Left ventricle myocardium superior (tissue), 1 donor: Measurements from ENCODE around the gene FIGNL2. TPM values are rescaled to one million over a fixed set of nuclear protein-coding genes. Genes with fewer than 3 reads are reported as not detected.

Experiments
- ATAC-seq: fragments of 200-7000 bp; cut with Tn5 transposase; one replicate; pipeline ENCODE4 v1.9.1; 2020; ENCODE audit warnings: mild to moderate bottlenecking, moderate library complexity
- DNase-seq: peaks from one replicate; pipeline ENCODE4 v3.0.0-alpha.2; 2020
- intact Hi-C: fragments of 100-400 bp; cut with micrococcal nuclease; formaldehyde crosslinking; loops from one replicate; pipeline ENCODE4 v1.11.0; 2022
- total RNA-seq: library from RNA; stranded (reverse); fragmentation: NEBNext Ultra II Directional; extraction: Animal tissue kit (Norgen Biotek cat#: 25700); gene quantifications from one replicate; pipeline ENCODE4 v1.2.1, GENCODE V29; 2021
- donor health status: DM: no; HTN: yes; CAD: no; lungs with severe emphysema.

Gene FIGNL2
- total RNA-seq, 1 donor from 2014 or later: 0.35 TPM

- no peak for DNase-seq
- intact Hi-C loops: no loop called here
- no peak for ATAC-seq
These were observed 30.6 kb upstream of the FIGNL2 start for GRCh38 chr12:51879102-51879501.

- ATAC-seq (no peak), DNase-seq (no peak)
- intact Hi-C loops: no loop called here
These were observed 26.0 kb upstream of the FIGNL2 start for GRCh38 chr12:51874486-51874885.

- intact Hi-C loops: no loop called here
- ATAC-seq: no peak
- DNase-seq: no peak
These were observed 25.5 kb upstream of the FIGNL2 start for GRCh38 chr12:51874000-51874399.

GRCh38 chr12:51873251-51873994, 24.9 kb upstream of the FIGNL2 start:
- ATAC-seq (no peak), DNase-seq (no peak)
- intact Hi-C loops: no loop called here

- intact Hi-C loops: no loop called here
- DNase-seq (no peak), ATAC-seq (no peak)
These were observed 24.1 kb upstream of the FIGNL2 start for GRCh38 chr12:51872689-51872981.

- no peak for DNase-seq
- no peak for ATAC-seq
- intact Hi-C loops: no loop called here
These were observed 23.6 kb upstream of the FIGNL2 start for GRCh38 chr12:51871918-51872688.

- intact Hi-C loops: no loop called here
- peak; percentile 56 for ATAC-seq
These were observed 22.6 kb upstream of the FIGNL2 start for GRCh38 chr12:51871126-51871525.

GRCh38 chr12:51870504-51870903, 22.0 kb upstream of the FIGNL2 start:
- ATAC-seq: no peak
- intact Hi-C loops: no loop called here
- no peak for DNase-seq

More at GRCh38 chr12:51871126-51871525, 22.6 kb upstream of the FIGNL2 start:
- peak; percentile 70 for DNase-seq

- intact Hi-C loops: no loop called here
- DNase-seq (no peak), ATAC-seq (peak; percentile 29)
These were observed 21.4 kb upstream of the FIGNL2 start for GRCh38 chr12:51869931-51870330.

GRCh38 chr12:51869496-51869865, 21.0 kb upstream of the FIGNL2 start:
- ATAC-seq: no peak

GRCh38 chr12:51868821-51869495, 20.4 kb upstream of the FIGNL2 start:
- intact Hi-C loops: no loop called here
- peak; percentile 41 for ATAC-seq

More at GRCh38 chr12:51869496-51869865, 21.0 kb upstream of the FIGNL2 start:
- DNase-seq: no peak
- intact Hi-C loops: no loop called here

GRCh38 chr12:51867796-51868428, 19.4 kb upstream of the FIGNL2 start:
- intact Hi-C loops: no loop called here
- no peak for ATAC-seq
- no peak for DNase-seq

More at GRCh38 chr12:51868821-51869495, 20.4 kb upstream of the FIGNL2 start:
- DNase-seq: no peak

- intact Hi-C loops: no loop called here
- ATAC-seq: no peak
- no peak for DNase-seq
These were observed 18.9 kb upstream of the FIGNL2 start for GRCh38 chr12:51867371-51867770.

- ATAC-seq: no peak
- no peak for DNase-seq
- intact Hi-C loops: no loop called here
These were observed 18.2 kb upstream of the FIGNL2 start for GRCh38 chr12:51866762-51867161.

- no peak for DNase-seq
These were observed 17.8 kb upstream of the FIGNL2 start for GRCh38 chr12:51866324-51866723.

GRCh38 chr12:51865757-51866270, 17.3 kb upstream of the FIGNL2 start:
- no peak for ATAC-seq
- intact Hi-C loops: no loop called here
- DNase-seq: no peak

More at GRCh38 chr12:51866324-51866723, 17.8 kb upstream of the FIGNL2 start:
- ATAC-seq: no peak
- intact Hi-C loops: no loop called here

- intact Hi-C loops: no loop called here
- DNase-seq: no peak
- ATAC-seq: no peak
These were observed 16.5 kb upstream of the FIGNL2 start for GRCh38 chr12:51864833-51865670.

GRCh38 chr12:51863933-51864832, 15.7 kb upstream of the FIGNL2 start:
- DNase-seq: no peak
- peak; percentile 62 for ATAC-seq
- intact Hi-C loops: no loop called here
